ENCODE results near the gene MEDAG.

The MEDAG gene

DNA sequence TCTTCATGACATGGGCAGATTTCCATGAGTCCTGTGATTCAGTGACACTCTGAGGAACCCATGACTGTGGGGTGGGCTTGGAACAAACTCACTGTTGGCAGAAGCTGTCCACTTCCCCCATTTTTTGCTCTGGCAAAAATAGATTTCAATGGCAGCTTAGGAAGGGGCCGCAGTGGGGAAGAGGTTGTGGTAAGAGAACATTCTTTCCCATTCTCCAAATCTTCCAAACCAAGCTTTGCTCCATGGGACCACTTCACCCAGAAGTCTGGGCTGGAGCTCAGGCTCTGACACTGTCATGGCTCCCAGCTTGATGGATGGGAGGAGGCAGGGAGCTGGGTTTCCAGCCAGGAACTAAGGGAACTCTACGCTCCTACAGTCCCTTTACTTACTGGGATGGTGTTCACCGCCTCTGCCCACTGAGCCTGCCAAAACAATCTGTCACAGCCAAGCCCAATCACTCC, 24.9 kb upstream of the MEDAG start:
- no peak for DNase-seq
- in situ Hi-C loops (cut with HindIII; ENCODE audit: low pct_ligation_motif_present, low sequenced_read_pairs): no loop called here
- TF ChIP-seq, protein P1, sequence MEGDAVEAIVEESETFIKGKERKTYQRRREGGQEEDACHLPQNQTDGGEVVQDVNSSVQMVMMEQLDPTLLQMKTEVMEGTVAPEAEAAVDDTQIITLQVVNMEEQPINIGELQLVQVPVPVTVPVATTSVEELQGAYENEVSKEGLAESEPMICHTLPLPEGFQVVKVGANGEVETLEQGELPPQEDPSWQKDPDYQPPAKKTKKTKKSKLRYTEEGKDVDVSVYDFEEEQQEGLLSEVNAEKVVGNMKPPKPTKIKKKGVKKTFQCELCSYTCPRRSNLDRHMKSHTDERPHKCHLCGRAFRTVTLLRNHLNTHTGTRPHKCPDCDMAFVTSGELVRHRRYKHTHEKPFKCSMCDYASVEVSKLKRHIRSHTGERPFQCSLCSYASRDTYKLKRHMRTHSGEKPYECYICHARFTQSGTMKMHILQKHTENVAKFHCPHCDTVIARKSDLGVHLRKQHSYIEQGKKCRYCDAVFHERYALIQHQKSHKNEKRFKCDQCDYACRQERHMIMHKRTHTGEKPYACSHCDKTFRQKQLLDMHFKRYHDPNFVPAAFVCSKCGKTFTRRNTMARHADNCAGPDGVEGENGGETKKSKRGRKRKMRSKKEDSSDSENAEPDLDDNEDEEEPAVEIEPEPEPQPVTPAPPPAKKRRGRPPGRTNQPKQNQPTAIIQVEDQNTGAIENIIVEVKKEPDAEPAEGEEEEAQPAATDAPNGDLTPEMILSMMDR (IDR thresholded peaks at IDR 0.05; ENCODE audit: low read depth, low read length, missing control alignments): no peak
- Histone ChIP-seq H3K4me3 (ENCODE audit: low read depth, low read length) (no peak overlapping the region), H3K36me3 (replicated peaks) (no peaks in the 10 kb centered on the region), H3K27me3 (replicated peaks) (no peaks in the 10 kb centered on the region), H3K27ac (peak overlapping the region; percentile 81)

DNA sequence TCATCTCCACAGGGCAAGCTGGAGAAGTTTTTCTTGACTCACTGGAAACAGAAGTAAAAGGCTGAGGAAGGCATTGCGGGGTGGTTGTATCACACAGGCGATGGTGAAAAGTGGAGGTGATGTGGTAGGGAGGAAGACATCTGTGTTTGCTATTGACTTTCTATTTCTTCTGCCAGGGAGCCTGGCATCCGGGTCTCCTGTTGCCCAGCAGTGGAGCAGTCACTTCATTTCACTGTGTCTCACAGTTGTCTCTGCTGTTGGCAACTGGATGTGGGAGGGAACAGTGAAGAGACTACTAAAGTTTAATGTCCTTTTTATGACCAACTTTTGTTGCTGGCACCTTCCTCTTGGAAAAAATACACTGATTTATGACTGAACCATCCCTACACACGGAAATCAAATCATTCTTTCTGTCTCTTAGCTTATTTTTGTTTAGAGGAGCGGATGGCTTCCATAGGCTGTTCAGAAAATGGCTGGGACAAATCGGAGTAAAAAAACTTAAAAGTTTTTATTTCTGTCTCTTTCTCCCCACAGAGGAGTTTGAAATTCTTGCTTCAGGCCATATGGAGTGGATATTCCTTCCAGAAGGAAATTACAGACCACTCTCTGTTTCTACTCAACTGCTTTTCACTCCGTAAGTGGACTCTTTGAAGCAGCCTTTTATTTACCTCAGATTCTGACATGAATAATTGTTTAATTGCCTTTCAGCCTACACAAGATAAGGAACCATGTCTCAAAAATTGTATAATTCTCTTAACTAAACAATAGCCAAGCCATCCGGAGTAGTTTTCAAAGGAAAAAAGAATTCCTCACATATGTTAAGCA, 23.8 kb upstream of the MEDAG start:
- H3K27me3 ChIP-seq (replicated peaks): no peaks in the 10 kb centered on the region
- H3K27ac ChIP-seq: no peak overlapping the region
- no peaks in the 10 kb centered on the region for H3K36me3 ChIP-seq (replicated peaks)
- in situ Hi-C loops (cut with HindIII; ENCODE audit: low pct_ligation_motif_present, low sequenced_read_pairs): no loop called here
- DNase-seq: no peak
- TF ChIP-seq, protein P1 (IDR thresholded peaks at IDR 0.05; ENCODE audit: low read depth, low read length, missing control alignments): no peak
- no peak overlapping the region for H3K4me3 ChIP-seq (ENCODE audit: low read depth, low read length)

DNA sequence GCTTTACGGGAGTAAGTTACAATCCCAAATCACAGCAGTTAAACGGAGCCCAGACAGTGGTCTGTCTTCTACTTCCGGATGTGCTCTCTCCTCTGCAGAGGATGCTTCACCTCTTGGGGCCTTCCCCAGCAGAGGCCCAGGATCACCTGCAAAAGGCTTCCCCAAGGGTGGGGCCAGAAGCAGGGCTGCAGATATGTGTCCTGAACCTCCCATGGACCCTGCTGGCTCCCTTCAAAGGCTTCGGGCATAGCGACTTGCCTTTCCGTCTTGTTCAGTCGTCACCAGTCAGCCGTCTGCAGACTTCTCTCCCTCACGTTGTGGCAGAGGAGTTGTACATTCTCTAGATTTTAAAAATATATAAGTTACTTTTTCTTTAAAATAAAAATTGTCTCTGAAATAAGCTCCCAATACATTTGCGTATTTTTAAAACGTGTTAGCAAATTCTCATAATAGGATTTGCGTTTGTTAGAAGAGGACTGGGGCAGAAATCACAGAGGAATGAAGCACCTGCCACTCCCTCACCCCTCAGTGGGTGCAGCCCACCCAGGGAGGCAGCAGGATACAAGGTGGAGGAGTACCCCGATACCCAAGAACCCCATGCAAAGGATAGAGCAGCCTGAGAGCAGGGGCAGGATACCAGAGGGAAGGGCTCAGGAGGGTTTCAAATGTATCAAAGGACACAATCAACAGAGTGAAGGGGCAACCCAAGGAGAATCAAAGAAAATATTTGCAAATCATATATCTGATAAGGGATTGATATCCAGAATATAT, 22.9 kb upstream of the MEDAG start:
- H3K27me3 ChIP-seq (replicated peaks): no peaks in the 10 kb centered on the region
- in situ Hi-C loops (cut with HindIII; ENCODE audit: low pct_ligation_motif_present, low sequenced_read_pairs): no loop called here
- H3K4me3 ChIP-seq (ENCODE audit: low read depth, low read length): no peak overlapping the region
- no peaks in the 10 kb centered on the region for H3K36me3 ChIP-seq (replicated peaks)
- TF ChIP-seq, protein P1 (IDR thresholded peaks at IDR 0.05; ENCODE audit: low read depth, low read length, missing control alignments): no peak
- no peak overlapping the region for H3K27ac ChIP-seq
- DNase-seq: no peak

DNA sequence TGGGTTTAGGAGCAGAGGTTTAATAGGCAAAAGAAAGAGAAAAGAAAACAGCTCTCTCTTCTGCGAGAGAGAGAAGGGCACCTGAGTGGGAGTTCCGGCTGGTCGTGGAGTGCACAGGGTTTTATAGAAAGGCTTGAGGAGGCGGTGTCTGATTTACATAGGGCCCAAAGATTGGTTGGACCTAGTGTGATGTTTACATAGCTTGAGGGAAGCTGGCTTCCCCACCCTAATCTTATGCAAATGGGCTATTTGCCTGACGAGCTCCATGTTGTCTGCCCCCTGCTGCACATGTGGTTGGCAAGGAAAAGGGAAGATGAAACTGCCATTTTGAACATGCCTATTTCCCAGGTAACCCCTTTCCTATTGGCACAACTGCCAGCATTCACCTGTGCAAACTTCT, 21.5 kb upstream of the MEDAG start:
- TF ChIP-seq, protein P1 (IDR thresholded peaks at IDR 0.05; ENCODE audit: low read depth, low read length, missing control alignments): no peak
- no peak for DNase-seq
- H3K27ac ChIP-seq: no peak overlapping the region
- no peak overlapping the region for H3K4me3 ChIP-seq (ENCODE audit: low read depth, low read length)
- in situ Hi-C loops (cut with HindIII; ENCODE audit: low pct_ligation_motif_present, low sequenced_read_pairs): no loop called here
- H3K36me3 ChIP-seq (replicated peaks): no peaks in the 10 kb centered on the region
- no peaks in the 10 kb centered on the region for H3K27me3 ChIP-seq (replicated peaks)

GRCh38 chr13:30889196-30889690, 16.8 kb upstream of the MEDAG start:
- in situ Hi-C loops (cut with HindIII; ENCODE audit: low pct_ligation_motif_present, low sequenced_read_pairs): no loop called here
- TF ChIP-seq, protein P1 (IDR thresholded peaks at IDR 0.05; ENCODE audit: low read depth, low read length, missing control alignments): no peak
- DNase-seq: no peak
- H3K36me3 ChIP-seq (replicated peaks): no peaks in the 10 kb centered on the region
- H3K27me3 ChIP-seq (replicated peaks): no peaks in the 10 kb centered on the region
- no peak overlapping the region for H3K4me3 ChIP-seq (ENCODE audit: low read depth, low read length)
- no peak overlapping the region for H3K27ac ChIP-seq
